ENCODE measurements around the gene GUCY2F. TPM values are rescaled to one million over a fixed set of nuclear protein-coding genes. Genes with fewer than 3 reads are reported as not detected.

Gene GUCY2F
- total RNA-seq, 1 experiment from 2014 or later = 0.09 TPM

DNA sequence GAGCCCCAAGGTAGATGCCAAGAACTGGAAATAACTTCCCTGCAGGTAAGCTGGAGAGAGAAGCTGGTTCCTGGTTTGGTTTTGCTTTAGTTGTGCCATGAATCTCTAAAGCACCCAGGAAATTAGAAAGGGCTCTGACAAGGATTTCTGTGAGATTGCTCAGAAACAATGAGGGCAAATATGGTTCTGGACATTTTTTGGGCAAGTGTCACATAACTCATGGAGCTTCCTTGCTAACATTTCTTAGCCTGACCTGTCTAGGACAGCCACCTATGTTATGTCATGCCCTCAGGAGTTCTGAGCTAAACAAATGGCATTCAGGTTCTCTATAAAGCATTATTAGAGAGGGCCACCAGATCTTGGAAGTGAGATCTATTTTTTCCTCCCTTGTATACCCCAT is 131.8 kb downstream of the GUCY2F start:
- H3K9me3 Mint-ChIP-seq = no peaks in the 10 kb centered on the region
- H3K4me1 Mint-ChIP-seq = no peaks in the 10 kb centered on the region
- CTCF ChIA-PET = no interaction called here
- DNase-seq (ENCODE audit: low spot score) (no peak), ATAC-seq (no peak)
- H3K4me3 Mint-ChIP-seq = no peak overlapping the region
- TF ChIP-seq KAT7 (CRISPR knock-in tag; IDR thresholded peaks at IDR 0.05; ENCODE audit: borderline replicate concordance) (no peak), IRF1 (CRISPR knock-in tag; IDR thresholded peaks at IDR 0.05) (no peak), ZSCAN18 (CRISPR knock-in tag; IDR thresholded peaks at IDR 0.05) (no peak), CTCF (IDR thresholded peaks at IDR 0.05) (no peak), GTF2I (CRISPR knock-in tag; conservative IDR thresholded peaks at IDR 0.05) (no peak), TEAD4 (CRISPR knock-in tag; IDR thresholded peaks at IDR 0.05) (no peak), JAZF1 (CRISPR knock-in tag; IDR thresholded peaks at IDR 0.05) (no peak), PREB (CRISPR knock-in tag; IDR thresholded peaks at IDR 0.05; ENCODE audit: borderline replicate concordance) (no peak), MXD4 (CRISPR knock-in tag; IDR thresholded peaks at IDR 0.05; ENCODE audit: borderline replicate concordance) (no peak)
- TF ChIP-seq, protein P1, sequence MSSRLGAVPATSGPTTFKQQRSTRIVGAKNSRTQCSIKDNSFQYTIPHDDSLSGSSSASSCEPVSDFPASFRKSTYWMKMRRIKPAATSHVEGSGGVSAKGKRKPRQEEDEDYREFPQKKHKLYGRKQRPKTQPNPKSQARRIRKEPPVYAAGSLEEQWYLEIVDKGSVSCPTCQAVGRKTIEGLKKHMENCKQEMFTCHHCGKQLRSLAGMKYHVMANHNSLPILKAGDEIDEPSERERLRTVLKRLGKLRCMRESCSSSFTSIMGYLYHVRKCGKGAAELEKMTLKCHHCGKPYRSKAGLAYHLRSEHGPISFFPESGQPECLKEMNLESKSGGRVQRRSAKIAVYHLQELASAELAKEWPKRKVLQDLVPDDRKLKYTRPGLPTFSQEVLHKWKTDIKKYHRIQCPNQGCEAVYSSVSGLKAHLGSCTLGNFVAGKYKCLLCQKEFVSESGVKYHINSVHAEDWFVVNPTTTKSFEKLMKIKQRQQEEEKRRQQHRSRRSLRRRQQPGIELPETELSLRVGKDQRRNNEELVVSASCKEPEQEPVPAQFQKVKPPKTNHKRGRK (CRISPR knock-in tag; IDR thresholded peaks at IDR 0.05; ENCODE audit: borderline replicate concordance) = no peak
- no peaks in the 10 kb centered on the region for H3K27me3 Mint-ChIP-seq (ENCODE audit: low read depth)
- no peak overlapping the region for H3K27ac Mint-ChIP-seq
- POLR2A ChIA-PET = no interaction called here
- H3K36me3 Mint-ChIP-seq = no peaks in the 10 kb centered on the region

DNA sequence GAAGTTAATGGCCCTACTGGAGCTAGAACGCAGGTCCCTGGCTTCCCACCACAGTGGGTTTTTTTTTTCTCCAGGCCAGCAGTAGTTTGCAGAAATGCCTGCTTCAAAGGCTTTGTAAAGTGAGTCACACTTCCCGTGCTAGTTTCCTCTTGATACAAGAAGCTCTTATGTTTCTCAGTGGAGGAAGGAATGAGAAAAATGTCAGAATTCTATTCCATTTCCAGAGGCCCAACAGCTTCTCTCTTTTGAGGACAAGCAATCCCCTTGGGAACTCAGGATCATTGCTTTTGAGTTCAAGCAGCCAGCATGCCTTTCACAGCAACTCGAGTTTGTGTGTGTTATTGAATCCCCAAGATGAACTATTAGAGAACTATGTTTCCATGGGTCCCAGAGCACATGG is 134.3 kb downstream of the GUCY2F start:
- ChIA-PET POLR2A (no interaction called here), CTCF (no interaction called here)
- TF ChIP-seq ZNF396 (CRISPR knock-in tag; IDR thresholded peaks at IDR 0.05; ENCODE audit: borderline replicate concordance) (no peak), ARID4B (CRISPR knock-in tag; IDR thresholded peaks at IDR 0.05; ENCODE audit: borderline replicate concordance) (no peak)
- Mint-ChIP-seq H3K9me3 (peaks cover 1% of the 10 kb centered on the region; the same call in 1 of the 2 replicates), H3K36me3 (no peaks in the 10 kb centered on the region), H3K4me3 (no peak overlapping the region), H3K4me1 (peaks cover 5% of the 10 kb centered on the region), H3K27ac (no peak overlapping the region), H3K27me3 (ENCODE audit: low read depth) (no peaks in the 10 kb centered on the region)
- no peak for DNase-seq (ENCODE audit: low spot score)
- no peak for ATAC-seq
